ENCODE data around the gene MBLAC2. TPM values are rescaled to one million over a fixed set of nuclear protein-coding genes. Genes with fewer than 3 reads are reported as not detected.

Gene MBLAC2
- total and polyA plus RNA-seq, 2 donors (not counting 1 experiment from before 2014, with no cell fraction given) = 3.8 to 13.3 TPM

DNA sequence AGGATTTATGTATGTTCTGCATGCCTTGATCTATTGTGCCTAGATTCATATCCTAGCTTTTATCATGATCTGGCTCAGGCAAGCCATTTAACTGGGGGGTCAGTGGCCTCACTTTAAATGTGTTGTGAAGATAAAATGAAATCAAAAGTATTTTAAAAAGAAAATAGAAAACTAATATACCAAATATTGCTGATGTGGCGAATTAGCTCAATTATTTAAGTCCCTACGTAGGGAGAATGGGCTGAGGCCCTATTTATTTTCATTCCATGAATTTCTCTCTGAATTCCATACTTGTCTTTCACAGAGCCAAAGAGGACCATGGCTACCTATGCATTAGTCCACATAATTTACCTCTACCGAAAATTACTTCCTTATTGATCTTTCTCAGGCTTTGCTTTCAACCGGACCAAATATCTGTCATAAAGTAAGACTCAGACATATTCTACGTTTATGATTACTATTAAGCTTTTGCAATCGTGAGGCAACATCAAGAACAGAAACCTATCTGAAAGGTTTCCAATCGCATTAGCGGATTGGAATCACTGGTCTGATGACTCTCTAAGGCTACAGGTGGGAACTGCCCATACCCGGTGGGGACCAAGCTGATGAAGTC lies 1.7 kb downstream of the MBLAC2 start:
- no peak for DNase-seq
- peak overlapping the region; percentile 80 for H3K4me2 ChIP-seq (replicated peaks; ENCODE audit: low read depth, low read length, poor library complexity, severe bottlenecking)
- H3K4me3 ChIP-seq (ENCODE audit: control extremely low read depth in 1 of 5, extremely low read depth in 1 of 5, insufficient read depth in 1 of 5, low read depth in 2 of 5, low read length in 4 of 5) = peak overlapping the region; percentile 67 to 94 (median 86)
- H3K9me3 Mint-ChIP-seq (ENCODE audit: insufficient read depth) = peaks cover 4% of the 10 kb centered on the region
- no peaks in the 10 kb centered on the region for H4K20me1 ChIP-seq (ENCODE audit: control insufficient read depth, insufficient read depth, low read length, poor library complexity, severe bottlenecking)
- no peaks in the 10 kb centered on the region for H3K27me3 Mint-ChIP-seq
- ATAC-seq (ENCODE audit: low read depth) = no peak
- peak overlapping the region; percentile 96 for H3K4me3 Mint-ChIP-seq
- no peak overlapping the region for H3K27ac ChIP-seq (ENCODE audit: low read length in 2 of 2)
- H3K27ac Mint-ChIP-seq = peak overlapping the region; percentile 94
- peaks cover 11 to 15% of the 10 kb centered on the region in 2 donors for H3K4me1 ChIP-seq (ENCODE audit: control insufficient read depth in 2 of 2, insufficient read depth in 2 of 2, low read length in 2 of 2)
- peaks cover 25% of the 10 kb centered on the region for H3K4me1 Mint-ChIP-seq
- intact Hi-C loops (cut with micrococcal nuclease) = loop anchor here (10.0 kb wide), 1 partner anchor 1588 kb away; the partner anchor contains the start of gene MEF2C
- H3K36me3 ChIP-seq (replicated peaks in 1 of 2; ENCODE audit: control extremely low read depth in 1 of 2, control insufficient read depth in 1 of 2, extremely low read depth in 1 of 2, insufficient read depth in 2 of 2, low read length in 1 of 2) = no peaks in the 10 kb centered on the region
- H3K9ac ChIP-seq (ENCODE audit: low read length) = peak overlapping the region; percentile 84
- no peaks in the 10 kb centered on the region for H3K27me3 ChIP-seq (replicated peaks in 1 of 4; ENCODE audit: control extremely low read depth in 1 of 4, control insufficient read depth in 3 of 4, insufficient read depth in 4 of 4, low read length in 3 of 4)
- CTCF ChIA-PET = interaction anchor here (1.1 to 3.3 kb wide), 5 partner anchors 33 to 912 kb away, joined by 3 to 21 read pairs (median 7); partner anchors contain the start of genes CETN3 and LYSMD3
- TF ChIP-seq EZH2 (IDR thresholded peaks at IDR 0.05; ENCODE audit: borderline replicate concordance, insufficient read depth, low read depth, low read length, poor library complexity, severe bottlenecking) = no peak
- TF ChIP-seq, protein P1, sequence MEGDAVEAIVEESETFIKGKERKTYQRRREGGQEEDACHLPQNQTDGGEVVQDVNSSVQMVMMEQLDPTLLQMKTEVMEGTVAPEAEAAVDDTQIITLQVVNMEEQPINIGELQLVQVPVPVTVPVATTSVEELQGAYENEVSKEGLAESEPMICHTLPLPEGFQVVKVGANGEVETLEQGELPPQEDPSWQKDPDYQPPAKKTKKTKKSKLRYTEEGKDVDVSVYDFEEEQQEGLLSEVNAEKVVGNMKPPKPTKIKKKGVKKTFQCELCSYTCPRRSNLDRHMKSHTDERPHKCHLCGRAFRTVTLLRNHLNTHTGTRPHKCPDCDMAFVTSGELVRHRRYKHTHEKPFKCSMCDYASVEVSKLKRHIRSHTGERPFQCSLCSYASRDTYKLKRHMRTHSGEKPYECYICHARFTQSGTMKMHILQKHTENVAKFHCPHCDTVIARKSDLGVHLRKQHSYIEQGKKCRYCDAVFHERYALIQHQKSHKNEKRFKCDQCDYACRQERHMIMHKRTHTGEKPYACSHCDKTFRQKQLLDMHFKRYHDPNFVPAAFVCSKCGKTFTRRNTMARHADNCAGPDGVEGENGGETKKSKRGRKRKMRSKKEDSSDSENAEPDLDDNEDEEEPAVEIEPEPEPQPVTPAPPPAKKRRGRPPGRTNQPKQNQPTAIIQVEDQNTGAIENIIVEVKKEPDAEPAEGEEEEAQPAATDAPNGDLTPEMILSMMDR (IDR thresholded peaks at IDR 0.05) = no peak
- POLR2A ChIA-PET = interaction anchor here (1.0 kb wide), 1 partner anchor 63 kb away, joined by 3 read pairs; the partner anchor contains the start of gene CETN3
- peak overlapping the region; percentile 97 for H2AFZ ChIP-seq (ENCODE audit: insufficient read depth, low read depth, low read length, poor library complexity, severe bottlenecking)
- H3K79me2 ChIP-seq (ENCODE audit: control insufficient read depth, insufficient read depth, low read length) = peaks cover 33% of the 10 kb centered on the region
- no peaks in the 10 kb centered on the region for H3K9me3 ChIP-seq (ENCODE audit: control extremely low read depth in 1 of 3, control insufficient read depth in 2 of 3, insufficient read depth in 1 of 3, low read length in 2 of 3)
- 39% methylated on average over 8 of the region's 9 CpGs for WGBS (ENCODE audit: insufficient coverage)

DNA sequence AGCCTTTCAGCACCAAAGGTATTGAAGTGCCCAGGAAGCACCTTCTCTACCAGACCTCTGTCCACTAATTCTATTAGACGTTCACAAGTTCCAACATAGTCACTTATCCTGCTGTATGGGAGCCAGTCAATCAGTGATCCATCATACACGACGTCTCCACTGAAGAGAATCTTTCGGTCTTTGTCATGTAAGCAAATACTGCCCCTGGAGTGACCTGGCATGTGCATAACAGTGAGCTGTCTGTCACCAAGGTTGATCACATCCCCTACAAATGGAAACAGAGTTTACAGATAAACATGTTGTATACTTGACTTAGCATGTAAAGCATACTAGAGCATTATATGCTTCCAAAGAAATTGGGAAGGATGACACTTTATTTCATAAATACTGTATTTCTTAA lies 13.3 kb downstream of the MBLAC2 start:
- Mint-ChIP-seq H3K27me3 (no peaks in the 10 kb centered on the region), H3K4me1 (peaks cover 4% of the 10 kb centered on the region), H3K27ac (no peak overlapping the region), H3K4me3 (no peak overlapping the region), H3K9me3 (ENCODE audit: insufficient read depth) (no peaks in the 10 kb centered on the region)
- no peak overlapping the region for H2AFZ ChIP-seq (ENCODE audit: insufficient read depth, low read depth, low read length, poor library complexity, severe bottlenecking)
- H3K27ac ChIP-seq (ENCODE audit: low read length in 2 of 2) = no peak overlapping the region
- no peaks in the 10 kb centered on the region for H3K9me3 ChIP-seq (ENCODE audit: control extremely low read depth in 1 of 3, control insufficient read depth in 2 of 3, insufficient read depth in 1 of 3, low read length in 2 of 3)
- H3K36me3 ChIP-seq (replicated peaks in 1 of 2; ENCODE audit: control extremely low read depth in 1 of 2, control insufficient read depth in 1 of 2, extremely low read depth in 1 of 2, insufficient read depth in 2 of 2, low read length in 1 of 2) = peaks cover 0 to 5% of the 10 kb centered on the region in 2 experiments
- no peak overlapping the region for H3K4me3 ChIP-seq (ENCODE audit: control extremely low read depth in 1 of 5, extremely low read depth in 1 of 5, insufficient read depth in 1 of 5, low read depth in 2 of 5, low read length in 4 of 5)
- no peaks in the 10 kb centered on the region for H3K79me2 ChIP-seq (ENCODE audit: control insufficient read depth, insufficient read depth, low read length)
- intact Hi-C loops (cut with micrococcal nuclease) = no loop called here
- no peaks in the 10 kb centered on the region for H3K27me3 ChIP-seq (replicated peaks in 1 of 4; ENCODE audit: control extremely low read depth in 1 of 4, control insufficient read depth in 3 of 4, insufficient read depth in 4 of 4, low read length in 3 of 4)
- TF ChIP-seq, protein P1 (IDR thresholded peaks at IDR 0.05) = no peak
- TF ChIP-seq EZH2 (IDR thresholded peaks at IDR 0.05; ENCODE audit: borderline replicate concordance, insufficient read depth, low read depth, low read length, poor library complexity, severe bottlenecking) = no peak
- H4K20me1 ChIP-seq (ENCODE audit: control insufficient read depth, insufficient read depth, low read length, poor library complexity, severe bottlenecking) = peaks cover 15% of the 10 kb centered on the region
- no peaks in the 10 kb centered on the region for H3K4me1 ChIP-seq (ENCODE audit: control insufficient read depth in 2 of 2, insufficient read depth in 2 of 2, low read length in 2 of 2)
- CTCF ChIA-PET = no interaction called here
- POLR2A ChIA-PET = no interaction called here
- no peak overlapping the region for H3K9ac ChIP-seq (ENCODE audit: low read length)
- no peak for DNase-seq
- WGBS (ENCODE audit: insufficient coverage) = 100% methylated on average over 1 of the region's 4 CpGs
- H3K4me2 ChIP-seq (replicated peaks; ENCODE audit: low read depth, low read length, poor library complexity, severe bottlenecking) = no peak overlapping the region
- ATAC-seq (ENCODE audit: low read depth) = no peak

All from B cell (primary cell).